Smooth muscle cell (in vitro differentiated cells): ENCODE measurements around the gene FBLN5. TPM values are rescaled to one million over a fixed set of nuclear protein-coding genes. Genes with fewer than 3 reads are reported as not detected.

Source experiments
- DNase-seq: peaks from one replicate; lab custom pipeline; 2025; ENCODE audit not compliant: unreplicated experiment; lab: John Stamatoyannopoulos, UW
- H2AFZ ChIP-seq: fragments of 200-600 bp; sonication (generic); 2 replicates; pipeline ENCODE4 v1.6.0; 2016; ENCODE audit warnings: antibody characterized with exemption, low read depth, mild to moderate bottlenecking
- H3F3A ChIP-seq: fragments of 200-600 bp; sonication (generic); 2 replicates; pipeline ENCODE4 v1.6.0; 2017; ENCODE audit warnings: antibody characterized with exemption, low read depth
- H3K27ac ChIP-seq: fragments of 200-600 bp; sonication (generic); 2 replicates; pipeline ENCODE4 v1.5.1; 2016; ENCODE audit warnings: low read depth, mild to moderate bottlenecking
- H3K27me3 ChIP-seq: fragments of 200-600 bp; sonication (generic); 2 replicates; pipeline ENCODE4 v1.6.1; 2016; ENCODE audit warnings: low read depth, mild to moderate bottlenecking
- H3K36me3 ChIP-seq: fragments of 200-600 bp; sonication (generic); 2 replicates; pipeline ENCODE4 v1.5.1; 2016; ENCODE audit warnings: low read depth
- H3K4me1 ChIP-seq: fragments of 200-600 bp; sonication (generic); 2 replicates; pipeline ENCODE4 v1.5.1; 2016; ENCODE audit warnings: low read depth
- H3K4me2 ChIP-seq: fragments of 200-600 bp; sonication (generic); 2 replicates; pipeline ENCODE4 v1.6.0; 2016; ENCODE audit warnings: mild to moderate bottlenecking
- H3K4me3 ChIP-seq: fragments of 200-600 bp; sonication (generic); 2 replicates; pipeline ENCODE4 v1.5.1; 2016; ENCODE audit warnings: mild to moderate bottlenecking
- H3K79me2 ChIP-seq: fragments of 200-600 bp; sonication (generic); 2 replicates; pipeline ENCODE4 v1.6.0; 2016; ENCODE audit warnings: low read depth, mild to moderate bottlenecking
- H3K9ac ChIP-seq: fragments of 200-600 bp; sonication (generic); 2 replicates; pipeline ENCODE4 v1.6.0; 2016; ENCODE audit warnings: low read depth
- H3K9me3 ChIP-seq: fragments of 200-600 bp; sonication (generic); replicated peaks from 2 replicates; pipeline ENCODE4 v1.5.1; 2016; ENCODE audit warnings: low read depth
- H4K20me1 ChIP-seq: fragments of 200-600 bp; sonication (generic); 2 replicates; pipeline ENCODE4 v1.6.0; 2016; ENCODE audit warnings: low read depth
- CTCF ChIP-seq: fragments of 200-600 bp; sonication (generic); IDR thresholded peaks from 2 replicates; pipeline ENCODE4 v1.5.1; 2017; ENCODE audit warnings: borderline replicate concordance, mild to moderate bottlenecking, antibody characterized with exemption; ENCODE audit not compliant: insufficient read depth, poor library complexity, severe bottlenecking
- WGBS: methylation state at CpG from one replicate; pipeline ENCODE4 v1.1.7; 2016; ENCODE audit warnings: low lambda C conversion rate; 5-methylcytosine and 5-hydroxymethylcytosine counted together
- polyA plus RNA-seq: library from polyadenylated mRNA; unstranded; fragments of >200 nt; fragmentation: Nextera tagmentation; extraction: Ambion mirVana; gene quantifications from 2 replicates; pipeline ENCODE4 v1.2.1, GENCODE V29; 2016
- total RNA-seq: library from RNA; depleted of rRNA; stranded (reverse); fragments of >200 nt; gene quantifications from 2 replicates; pipeline ENCODE4 v1.2.3, GENCODE V29; 2014

Gene FBLN5
- total and polyA plus RNA-seq, 2 experiments from 2014 or later, result 109 to 154 TPM

- no peaks in the 10 kb centered on the region for H3K27me3 ChIP-seq
- H3K4me2 ChIP-seq, result peak overlapping the region; percentile 95
- no peak overlapping the region for H3K9ac ChIP-seq
- H3K4me1 ChIP-seq, result peaks cover 6% of the 10 kb centered on the region
- 71% methylated on average over 10 of the region's 10 CpGs for WGBS
- H4K20me1 ChIP-seq, result no peaks in the 10 kb centered on the region
- no peaks in the 10 kb centered on the region for H3F3A ChIP-seq
- no peak overlapping the region for H3K27ac ChIP-seq
- no peaks in the 10 kb centered on the region for H3K36me3 ChIP-seq
- peak overlapping the region; percentile 87 for H3K4me3 ChIP-seq
- no peak for DNase-seq
- H3K79me2 ChIP-seq, result no peaks in the 10 kb centered on the region
- peak overlapping the region; percentile 98 for H2AFZ ChIP-seq
- no peaks in the 10 kb centered on the region for H3K9me3 ChIP-seq
- TF ChIP-seq CTCF, result no peak
Observed at GRCh38 chr14:91945751-91946621, 1.5 kb downstream of the FBLN5 start.

- Histone ChIP-seq H3K9me3 (no peaks in the 10 kb centered on the region), H3K4me1 (peaks cover under 1% of the 10 kb centered on the region), H3K36me3 (peaks cover 8% of the 10 kb centered on the region), H3K4me3 (no peak overlapping the region), H4K20me1 (no peaks in the 10 kb centered on the region), H3K27ac (no peak overlapping the region), H3F3A (no peaks in the 10 kb centered on the region), H3K27me3 (no peaks in the 10 kb centered on the region), H3K4me2 (no peak overlapping the region), H3K9ac (no peak overlapping the region), H3K79me2 (no peaks in the 10 kb centered on the region), H2AFZ (no peak overlapping the region)
- no peak for DNase-seq
- WGBS, result 98% methylated on average over 9 of the region's 9 CpGs
- no peak for TF ChIP-seq CTCF
Observed at GRCh38 chr14:91942946-91943345, 4.5 kb downstream of the FBLN5 start.

GRCh38 chr14:91942128-91942527, 5.4 kb downstream of the FBLN5 start:
- Histone ChIP-seq H4K20me1 (no peaks in the 10 kb centered on the region), H3K4me2 (no peak overlapping the region), H3K79me2 (no peaks in the 10 kb centered on the region), H3K9me3 (no peaks in the 10 kb centered on the region), H3K9ac (no peak overlapping the region), H3K36me3 (peaks cover 8% of the 10 kb centered on the region), H3K27me3 (no peaks in the 10 kb centered on the region), H3K27ac (no peak overlapping the region), H3K4me3 (no peak overlapping the region), H3K4me1 (no peaks in the 10 kb centered on the region), H3F3A (no peaks in the 10 kb centered on the region), H2AFZ (no peak overlapping the region)
- TF ChIP-seq CTCF, result no peak
- WGBS, result 72% methylated on average over 1 of the region's 1 CpG
- DNase-seq, result no peak

- Histone ChIP-seq H3K4me1 (no peaks in the 10 kb centered on the region), H3K79me2 (no peaks in the 10 kb centered on the region), H3F3A (no peaks in the 10 kb centered on the region), H3K4me2 (no peak overlapping the region), H2AFZ (no peak overlapping the region), H3K4me3 (no peak overlapping the region), H4K20me1 (no peaks in the 10 kb centered on the region), H3K27me3 (no peaks in the 10 kb centered on the region), H3K36me3 (peaks cover 14% of the 10 kb centered on the region), H3K9ac (no peak overlapping the region), H3K9me3 (no peaks in the 10 kb centered on the region), H3K27ac (no peak overlapping the region)
- DNase-seq, result no peak
- no peak for TF ChIP-seq CTCF
- 90% methylated on average over 3 of the region's 3 CpGs for WGBS
Observed at GRCh38 chr14:91940209-91940608, 7.3 kb downstream of the FBLN5 start.
